GM18867 (cell line): ENCODE measurements around the gene CCR9.
A peak's percentile ranks its signal among the peaks of the same experiment; 100 is the strongest.
"Not testable (repeated sequence)": the region's sequence is repeated elsewhere in the genome, so short reads cannot be mapped to it uniquely, and the experiment has no call there.

Source experiments
- ATAC-seq: cut with Tn5 transposase; IDR thresholded peaks from one replicate; pipeline ENCODE4 v1.9.1; 2021; ENCODE audit warnings: mild to moderate bottlenecking, moderate library complexity; ENCODE audit not compliant: unreplicated experiment

CCR9 gene

DNA sequence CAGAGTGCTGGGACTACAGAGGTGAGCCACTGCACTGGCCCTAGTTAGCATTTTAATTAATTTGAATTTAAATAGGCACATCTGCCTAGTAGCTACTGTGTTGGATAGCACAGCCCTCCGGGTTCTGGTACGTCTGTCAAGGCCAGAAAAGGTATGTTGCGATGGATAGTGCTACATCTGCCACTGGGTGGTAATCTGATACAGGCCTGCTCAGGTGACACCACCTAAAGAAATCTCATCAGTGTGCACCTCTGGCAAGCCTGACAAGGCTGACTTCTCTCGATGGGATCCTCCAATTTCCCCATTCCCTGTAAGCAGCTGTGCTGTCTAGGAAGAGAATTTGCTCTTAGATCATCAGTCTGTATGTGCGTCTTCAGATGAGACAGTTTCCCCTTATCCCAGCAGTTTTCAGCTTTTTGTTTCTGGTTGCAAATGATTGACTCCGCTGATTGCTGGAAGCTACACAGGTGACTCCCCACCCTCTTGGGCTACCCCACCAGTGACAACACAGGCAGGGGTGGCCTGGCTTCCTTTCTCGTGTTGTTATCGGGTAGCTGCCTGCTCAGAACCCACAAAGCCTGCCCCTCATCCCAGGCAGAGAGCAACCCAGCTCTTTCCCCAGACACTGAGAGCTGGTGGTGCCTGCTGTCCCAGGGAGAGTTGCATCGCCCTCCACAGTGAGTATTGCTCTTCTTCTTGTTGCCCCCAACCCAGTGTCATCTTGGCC lies at the start of gene CCR9:
Gene CCR9 (plus strand): TSS at position 565 of the 727 bp plus-strand sequence. CDS start 8,391 bp downstream, outside the sequence.
- ATAC-seq, result no peak

DNA sequence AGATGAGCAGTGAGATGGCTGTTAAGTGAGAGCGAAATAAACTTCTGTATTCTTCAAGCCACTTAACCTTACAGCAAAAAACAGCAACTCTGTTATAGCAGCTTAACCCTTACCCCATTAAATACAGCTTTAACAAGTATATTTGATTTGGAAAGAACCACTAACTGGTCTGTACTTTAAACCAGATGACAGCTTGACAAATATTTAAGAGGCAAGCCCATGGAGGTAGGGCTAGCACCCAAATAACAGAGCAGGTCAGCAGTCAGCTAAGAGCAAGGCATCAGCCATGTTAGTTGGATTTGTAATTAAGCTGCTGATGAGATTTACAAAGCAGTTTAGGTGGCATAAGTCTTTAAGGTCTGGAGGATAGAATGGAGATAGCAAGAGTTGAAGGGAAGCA lies 47.9 kb upstream of the CCR9 start:
- no peak for ATAC-seq

GRCh38 chr3:45841420-45841756 lies 45.0 kb upstream of the CCR9 start:
- ATAC-seq, result peak; percentile 19

- peak; percentile 94 for ATAC-seq
These were observed 44.4 kb upstream of the CCR9 start, which contains the start of gene LZTFL1 for GRCh38 chr3:45841757-45842491. Gene LZTFL1, minus strand, starts transcription at chr3:45842119. Its CDS starts 128 bp downstream, at chr3:45841991.

DNA sequence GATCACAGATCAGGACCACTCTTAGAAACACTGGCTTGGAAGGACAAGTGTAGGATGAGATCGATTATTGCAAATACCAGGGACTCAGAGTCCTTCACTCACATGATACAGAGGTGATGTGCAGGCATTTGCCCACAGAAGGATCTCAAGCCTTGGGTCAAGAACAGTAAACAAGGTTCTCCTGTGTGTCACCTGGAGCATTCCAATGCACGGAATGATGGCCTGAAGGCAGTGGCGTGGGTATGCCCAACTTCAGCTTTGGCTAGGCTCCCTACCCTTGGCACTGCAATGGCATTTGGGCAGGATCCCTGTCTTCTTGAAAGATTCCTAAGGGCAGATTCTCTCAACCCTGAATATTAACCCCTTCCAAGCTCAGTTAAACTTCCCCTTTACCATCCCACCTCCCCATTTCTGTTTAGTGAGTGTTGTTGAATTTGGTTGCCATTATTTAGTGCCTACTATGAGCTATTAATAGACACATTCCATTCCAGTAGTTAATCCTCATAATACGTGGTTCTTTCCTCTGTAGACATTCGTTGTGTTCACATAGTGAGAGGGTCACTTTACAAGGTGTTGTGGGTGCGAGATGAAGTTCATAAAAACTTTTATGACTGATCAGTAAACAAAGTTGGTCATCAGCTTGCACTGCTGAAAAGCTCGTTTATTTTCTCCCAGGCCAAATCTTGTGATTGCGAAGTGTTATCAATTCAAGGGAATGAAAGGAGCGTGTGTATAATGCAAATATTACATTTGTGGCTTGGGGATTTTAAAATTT lies 43.3 kb upstream of the CCR9 start:
- ATAC-seq, result no peak

DNA sequence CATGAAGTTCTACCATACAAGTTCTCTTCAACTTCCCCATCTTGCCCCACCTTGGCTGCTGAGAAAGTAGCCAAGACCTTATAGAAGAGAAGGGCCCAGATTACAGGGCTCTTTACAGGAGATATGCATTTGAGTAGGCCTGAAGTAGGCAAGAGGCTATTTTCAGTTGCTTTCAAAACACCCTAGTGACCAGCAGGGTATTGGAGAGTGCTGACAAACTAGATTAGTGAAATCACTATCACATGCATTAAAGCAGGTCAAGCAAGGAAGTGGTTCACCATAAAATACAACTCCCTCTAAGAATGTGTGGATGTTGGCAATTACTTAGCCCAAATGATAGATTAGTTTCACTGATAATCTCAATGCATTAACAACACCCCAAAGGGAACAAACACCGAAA lies 41.7 kb upstream of the CCR9 start:
- ATAC-seq, result no peak

DNA sequence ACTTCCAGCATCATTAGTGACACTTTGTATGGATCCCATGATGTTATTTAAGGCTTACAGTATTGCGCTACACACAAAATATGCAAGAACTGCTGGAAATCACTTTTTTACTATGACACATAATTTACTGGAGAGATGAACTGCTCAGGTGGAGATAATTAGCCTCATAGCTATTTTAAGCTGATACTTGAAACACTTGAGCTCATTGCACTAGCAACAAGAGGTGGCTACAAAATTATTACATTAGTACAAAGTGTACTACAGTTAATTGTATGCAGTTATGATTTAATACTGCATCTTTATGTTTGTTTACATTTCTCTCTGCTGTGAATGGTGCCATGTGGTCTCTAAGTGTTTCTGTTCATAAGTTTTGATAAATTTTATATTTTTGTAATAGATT lies 38.0 kb upstream of the CCR9 start:
- ATAC-seq, result no peak

GRCh38 chr3:45852828-45853227 lies 33.5 kb upstream of the CCR9 start:
- no peak for ATAC-seq

- ATAC-seq, result not testable (repeated sequence)
These were observed 30.0 kb upstream of the CCR9 start for GRCh38 chr3:45856323-45856722.

DNA sequence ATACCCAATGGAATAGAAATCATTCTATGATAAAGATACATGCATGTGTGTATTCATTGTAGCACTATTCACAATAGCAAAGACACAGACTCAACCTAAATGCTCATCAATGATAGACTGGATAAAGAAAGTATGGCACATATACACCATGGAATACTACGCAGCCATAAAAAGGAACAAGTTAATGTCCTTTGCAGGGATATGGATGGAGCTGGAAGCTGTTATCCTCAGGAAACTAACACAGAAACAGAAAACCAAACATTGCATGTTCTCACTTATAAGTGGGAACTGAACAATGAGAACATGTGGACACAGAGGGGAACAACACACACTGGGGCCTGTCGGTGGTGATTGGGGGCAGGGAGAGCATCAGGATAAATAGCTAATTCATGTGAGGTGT lies 29.3 kb upstream of the CCR9 start:
- ATAC-seq, result not testable (repeated sequence)

DNA sequence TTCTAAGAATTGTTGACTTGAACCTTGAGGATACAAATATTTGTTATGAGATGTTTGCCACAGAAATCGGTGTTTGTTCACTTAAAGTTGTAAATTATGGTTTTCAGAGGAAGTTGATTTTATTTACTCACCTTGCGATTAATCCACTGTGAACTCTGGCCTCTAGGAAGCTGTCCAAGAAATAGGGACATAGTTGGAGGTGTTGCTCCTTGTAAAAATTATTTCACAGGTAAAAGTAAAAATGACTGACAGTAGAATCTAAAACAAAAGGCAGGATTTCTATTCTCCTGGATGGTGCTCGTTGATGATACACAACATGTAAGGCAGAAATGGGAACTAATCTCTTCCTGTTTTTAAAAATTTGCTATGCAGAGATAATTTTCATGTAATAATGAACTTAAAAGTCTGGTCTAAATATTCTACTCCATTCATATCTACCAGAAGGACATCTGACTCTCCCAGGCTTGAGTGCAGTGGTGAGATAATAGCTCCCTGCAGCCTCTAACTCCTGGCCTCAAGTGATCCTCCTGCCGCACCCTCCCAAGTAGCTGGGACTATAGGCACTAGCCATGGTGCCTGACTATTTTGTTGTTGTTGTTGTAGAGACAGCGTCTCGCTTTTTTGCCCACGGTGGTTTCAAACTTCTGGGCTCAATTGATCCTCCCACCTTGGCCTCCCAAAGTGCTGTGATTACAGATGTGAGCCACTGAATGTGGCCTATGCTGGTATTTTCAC lies 27.4 kb upstream of the CCR9 start:
- ATAC-seq, result no peak

- ATAC-seq, result no peak
These were observed 25.9 kb upstream of the CCR9 start for GRCh38 chr3:45860481-45860880.

GRCh38 chr3:45861043-45861719 lies 25.2 kb upstream of the CCR9 start:
- peak; percentile 53 for ATAC-seq

- ATAC-seq, result peak; percentile 67
These were observed 21.4 kb upstream of the CCR9 start for GRCh38 chr3:45864760-45865519.

DNA sequence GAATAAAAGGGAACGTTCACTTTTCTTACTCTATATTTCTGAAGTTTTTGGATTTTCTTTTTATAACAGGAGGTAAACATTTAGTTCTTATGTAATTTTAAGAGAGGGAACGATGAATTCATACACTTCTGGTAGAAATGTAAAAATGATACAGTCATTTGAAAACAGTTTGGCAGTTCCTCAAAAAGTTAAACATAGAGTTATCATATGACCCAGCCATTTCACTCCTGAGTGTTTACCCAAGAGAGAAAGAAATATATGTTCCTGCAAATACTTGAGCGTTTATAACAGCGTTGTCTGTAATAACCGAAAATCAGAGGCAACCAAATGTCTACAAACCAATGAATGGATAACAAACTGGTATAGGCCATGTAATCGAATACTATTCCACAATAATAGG lies 20.8 kb upstream of the CCR9 start:
- ATAC-seq, result no peak

DNA sequence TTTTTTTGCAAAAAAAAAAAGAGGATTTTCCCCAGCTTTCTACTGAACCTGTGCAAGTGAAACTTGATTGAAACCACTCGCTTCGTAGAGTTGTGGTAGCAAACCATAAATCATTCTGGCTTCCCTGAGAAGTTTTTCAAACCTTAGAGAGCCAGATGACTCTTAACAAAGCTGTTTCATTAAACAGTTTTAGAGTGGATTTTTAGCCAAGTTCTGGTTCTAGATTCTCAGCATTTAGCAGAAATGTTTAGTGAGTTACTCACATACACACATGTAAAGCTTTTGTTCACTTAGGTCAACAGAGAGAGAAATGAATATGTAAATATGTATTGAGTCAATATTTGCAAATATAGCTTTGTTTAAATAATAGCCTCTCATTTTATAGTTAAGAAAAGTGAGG lies 18.1 kb upstream of the CCR9 start:
- ATAC-seq, result no peak

GRCh38 chr3:45868650-45869049 lies 17.7 kb upstream of the CCR9 start:
- no peak for ATAC-seq

DNA sequence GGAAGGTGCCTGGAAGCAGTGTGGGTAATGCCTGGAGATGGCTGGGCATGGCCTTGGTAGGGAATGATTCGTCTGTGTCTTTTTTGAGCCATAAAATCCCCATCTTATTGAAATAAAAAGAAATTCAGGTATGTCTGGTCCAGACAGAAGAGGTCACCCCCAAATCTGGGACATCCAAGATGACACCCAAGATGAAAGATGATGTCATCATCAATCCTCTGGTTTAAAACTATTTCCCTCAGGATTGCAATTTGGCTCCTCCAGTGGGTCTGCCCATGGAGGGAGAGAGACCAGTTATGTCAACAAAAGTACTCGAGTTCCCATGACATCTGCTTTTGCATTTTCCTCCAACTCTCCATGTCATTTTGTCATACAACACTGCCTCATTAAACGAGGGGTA lies 16.7 kb upstream of the CCR9 start:
- no peak for ATAC-seq

DNA sequence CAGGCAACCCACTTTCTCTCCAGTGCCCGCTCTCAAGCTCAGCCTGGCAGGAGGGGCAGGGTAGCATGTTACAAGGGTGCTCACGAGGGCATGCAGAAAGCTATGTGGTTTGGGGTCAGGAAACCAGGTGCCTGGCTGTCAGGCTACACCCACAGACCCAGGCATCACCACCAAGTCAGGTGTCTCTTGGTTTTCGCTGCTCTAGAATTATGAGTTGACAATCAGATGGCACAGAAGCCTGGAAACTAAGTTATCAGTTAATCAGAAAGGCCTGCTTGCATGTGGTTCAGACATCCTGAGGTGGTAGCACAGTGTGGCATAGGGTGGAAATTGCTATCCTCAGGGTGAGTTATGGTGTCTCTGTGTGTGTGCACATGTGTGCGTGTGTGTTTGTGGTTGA lies 16.2 kb upstream of the CCR9 start:
- ATAC-seq, result no peak

DNA sequence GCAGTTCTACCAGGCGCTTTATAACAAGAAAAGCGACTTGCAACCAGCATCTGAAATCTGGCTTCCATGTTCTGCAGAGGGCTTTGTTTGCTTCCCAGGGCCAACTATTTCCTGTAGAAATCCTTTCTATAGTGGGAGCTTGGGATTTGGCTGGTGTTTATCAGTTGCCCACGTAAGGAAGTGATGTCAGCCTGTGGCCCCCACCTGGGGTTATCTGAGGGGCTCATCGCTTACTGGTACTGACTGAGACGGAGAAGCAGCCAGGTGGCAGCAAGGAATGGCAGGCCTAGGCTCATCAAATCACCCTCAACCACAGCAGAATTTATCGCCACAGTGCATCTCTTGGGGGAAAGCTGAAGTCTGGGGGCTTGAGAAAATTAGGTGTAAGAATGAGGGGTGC lies 14.6 kb upstream of the CCR9 start:
- ATAC-seq, result no peak
